Activated T-helper 1 cell treated with anti-CD3 and anti-CD28 coated beads, Interleukin-12 subunit alpha, Interleukin-12 subunit beta, Interleukin-2, Interleukin-4 antibody, amounts not matched to agents 30 ng/mL and 10 ng/mL and 1 ng/mL, durations not matched to agents 14 hours and 24 hours and 36 hours (primary cell): ENCODE measurements around the gene KRTAP10-3. TPM values are rescaled to one million over a fixed set of nuclear protein-coding genes. Genes with fewer than 3 reads are reported as not detected.

Experiments
- DNase-seq: peaks from one replicate; pipeline ENCODE4 v3.0.0; 2021; ENCODE audit warnings: low spot score
- H3K27ac Mint-ChIP-seq: one replicate; pipeline ENCODE4 v1.8.0; 2021; ENCODE audit warnings: mild to moderate bottlenecking, mixed read lengths
- H3K27me3 Mint-ChIP-seq: one replicate; pipeline ENCODE4 v1.8.0; 2022; ENCODE audit warnings: mild to moderate bottlenecking, moderate library complexity, mixed read lengths; ENCODE audit not compliant: insufficient read depth
- H3K36me3 Mint-ChIP-seq: one replicate; pipeline ENCODE4 v1.8.0; 2021; ENCODE audit warnings: low read depth, mixed read lengths
- H3K4me1 Mint-ChIP-seq: one replicate; pipeline ENCODE4 v1.8.0; 2021; ENCODE audit warnings: low read depth, mixed read lengths
- H3K4me3 Mint-ChIP-seq: one replicate; pipeline ENCODE4 v1.8.0; 2021; ENCODE audit warnings: mild to moderate bottlenecking, moderate library complexity, mixed read lengths
- H3K9me3 Mint-ChIP-seq: one replicate; pipeline ENCODE4 v1.8.0; 2021; ENCODE audit warnings: mixed read lengths
- intact Hi-C: fragments of 100-400 bp; cut with micrococcal nuclease; formaldehyde crosslinking; loops from one replicate; pipeline ENCODE4 v1.15.1; 2024
- total RNA-seq: library from RNA; stranded (reverse); gene quantifications from 2 replicates; pipeline ENCODE4 v1.2.3, GENCODE V29; 2022

KRTAP10-3 gene
- total RNA-seq, 1 donor from 2014 or later: not detected

DNA sequence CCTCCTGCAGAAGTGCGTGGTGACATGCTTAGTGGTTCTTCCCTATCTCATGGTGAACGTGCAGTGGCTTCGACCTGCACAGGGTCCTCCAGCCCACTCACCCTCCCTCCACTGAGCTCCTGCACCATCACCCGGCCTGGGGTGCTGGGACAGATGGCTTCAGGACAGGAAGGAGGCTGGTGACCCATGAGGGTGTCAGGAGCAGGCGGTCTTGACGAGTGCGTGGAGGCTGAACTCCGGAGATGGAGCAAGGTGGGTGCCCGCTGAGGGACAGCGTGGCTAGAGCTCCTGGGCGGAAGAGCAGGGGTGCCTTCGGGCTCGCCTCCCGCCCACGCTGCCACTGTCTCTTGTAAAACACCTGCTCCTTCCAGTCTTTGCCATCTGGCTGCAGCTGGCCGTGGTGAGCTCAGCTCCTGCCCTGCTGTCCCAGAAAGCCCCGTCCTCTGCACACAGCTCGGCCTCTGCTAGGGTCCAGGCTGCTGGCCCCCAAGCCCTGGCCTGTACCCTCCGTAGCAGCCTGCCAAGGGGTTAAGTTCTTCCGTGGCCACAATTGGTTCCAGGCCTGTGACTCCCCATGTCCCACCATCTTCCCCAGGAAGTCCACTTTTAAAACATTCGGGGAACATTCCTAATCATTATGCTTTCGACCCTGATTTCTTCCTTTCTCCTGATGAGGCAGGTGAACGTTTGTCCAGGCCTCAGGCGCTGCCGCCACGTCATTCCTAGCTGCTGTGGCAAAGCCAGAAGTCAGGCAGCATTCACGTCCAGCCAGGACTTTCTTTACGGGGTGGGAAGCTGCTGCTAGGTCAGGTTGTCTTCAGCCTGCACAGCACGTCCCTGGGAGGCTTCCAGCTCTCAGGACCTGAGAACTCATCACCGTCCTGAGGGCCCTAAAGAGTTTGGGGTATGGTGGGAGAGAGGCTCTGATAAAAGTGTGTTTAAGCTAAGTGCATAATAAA lies 26.7 kb downstream of the KRTAP10-3 start:
- H3K27me3 Mint-ChIP-seq: no peaks in the 10 kb centered on the region
- H3K9me3 Mint-ChIP-seq: no peaks in the 10 kb centered on the region
- H3K4me3 Mint-ChIP-seq: no peak overlapping the region
- no peaks in the 10 kb centered on the region for H3K4me1 Mint-ChIP-seq
- intact Hi-C loops: no loop called here
- H3K27ac Mint-ChIP-seq: no peak overlapping the region
- no peaks in the 10 kb centered on the region for H3K36me3 Mint-ChIP-seq
- DNase-seq: no peak

DNA sequence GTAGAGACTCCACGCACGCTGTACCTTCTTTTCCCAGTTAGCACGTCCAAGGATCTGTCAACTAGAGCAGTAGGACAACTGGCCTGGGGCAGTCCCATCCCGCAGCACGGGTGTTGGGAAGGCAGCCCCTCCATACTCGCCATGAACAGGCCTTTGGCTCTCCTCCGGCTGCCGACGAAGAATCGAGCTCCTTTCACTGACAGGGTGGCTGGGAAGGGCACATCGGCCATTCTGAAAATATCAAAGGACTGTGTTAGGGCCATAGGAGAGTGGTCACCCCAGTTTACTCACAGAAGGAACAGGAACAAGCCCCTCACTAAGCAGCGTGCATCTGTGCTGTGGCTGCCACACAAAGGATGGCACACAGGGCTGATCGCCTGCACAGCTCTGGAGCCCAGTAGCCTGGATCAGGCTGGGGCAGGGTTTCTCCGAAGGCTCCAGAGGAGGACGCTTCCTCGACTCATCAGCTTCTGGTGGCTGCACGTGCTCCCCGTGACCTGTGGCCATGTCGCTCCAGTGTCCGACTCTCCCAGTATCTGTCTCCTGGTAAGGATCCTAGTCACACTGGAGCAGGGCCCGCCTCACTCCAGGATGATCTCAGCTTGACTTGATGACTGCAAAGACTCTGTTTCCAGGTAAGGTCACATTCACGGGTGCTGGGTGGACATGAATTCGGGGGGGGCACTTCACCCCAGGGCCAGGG lies 27.5 kb downstream of the KRTAP10-3 start:
- no peaks in the 10 kb centered on the region for H3K27me3 Mint-ChIP-seq
- no peaks in the 10 kb centered on the region for H3K9me3 Mint-ChIP-seq
- no peaks in the 10 kb centered on the region for H3K36me3 Mint-ChIP-seq
- no peak overlapping the region for H3K4me3 Mint-ChIP-seq
- DNase-seq: no peak
- intact Hi-C loops: no loop called here
- no peak overlapping the region for H3K27ac Mint-ChIP-seq
- no peaks in the 10 kb centered on the region for H3K4me1 Mint-ChIP-seq

DNA sequence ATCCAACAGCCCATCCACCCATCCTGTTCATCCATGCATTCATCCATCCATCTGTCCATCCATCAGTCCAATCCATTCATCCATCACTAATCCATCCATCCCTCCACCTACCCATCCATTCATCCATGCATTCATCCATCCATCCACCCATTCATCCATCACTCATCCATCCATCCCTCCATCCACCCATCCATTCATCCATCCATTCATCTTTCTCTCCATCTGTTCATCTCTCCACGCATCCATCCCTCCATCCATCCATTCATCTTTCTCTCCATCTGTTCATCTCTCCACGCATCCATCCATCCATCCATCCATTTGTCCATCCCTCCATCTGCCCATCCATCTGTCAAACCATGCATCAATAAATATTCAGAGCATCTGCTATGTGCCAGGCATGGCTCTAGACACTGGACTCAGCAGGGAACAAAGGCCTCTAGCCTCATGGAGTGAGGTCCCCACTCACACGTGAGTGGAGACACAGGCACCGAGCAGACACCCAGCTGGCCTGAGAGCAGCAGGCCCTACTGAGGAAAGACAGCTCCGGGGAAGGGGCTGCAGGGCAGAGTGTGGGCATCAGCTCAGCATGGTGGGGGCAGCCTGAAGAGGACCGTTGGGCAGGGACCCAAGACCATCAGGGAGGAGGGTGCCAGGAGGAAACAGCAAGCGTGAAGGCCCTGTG lies 28.2 kb downstream of the KRTAP10-3 start:
- no peak for DNase-seq
- Mint-ChIP-seq H3K4me3 (no peak overlapping the region), H3K4me1 (no peaks in the 10 kb centered on the region), H3K27ac (no peak overlapping the region), H3K9me3 (no peaks in the 10 kb centered on the region), H3K36me3 (no peaks in the 10 kb centered on the region), H3K27me3 (no peaks in the 10 kb centered on the region)
- intact Hi-C loops: no loop called here

DNA sequence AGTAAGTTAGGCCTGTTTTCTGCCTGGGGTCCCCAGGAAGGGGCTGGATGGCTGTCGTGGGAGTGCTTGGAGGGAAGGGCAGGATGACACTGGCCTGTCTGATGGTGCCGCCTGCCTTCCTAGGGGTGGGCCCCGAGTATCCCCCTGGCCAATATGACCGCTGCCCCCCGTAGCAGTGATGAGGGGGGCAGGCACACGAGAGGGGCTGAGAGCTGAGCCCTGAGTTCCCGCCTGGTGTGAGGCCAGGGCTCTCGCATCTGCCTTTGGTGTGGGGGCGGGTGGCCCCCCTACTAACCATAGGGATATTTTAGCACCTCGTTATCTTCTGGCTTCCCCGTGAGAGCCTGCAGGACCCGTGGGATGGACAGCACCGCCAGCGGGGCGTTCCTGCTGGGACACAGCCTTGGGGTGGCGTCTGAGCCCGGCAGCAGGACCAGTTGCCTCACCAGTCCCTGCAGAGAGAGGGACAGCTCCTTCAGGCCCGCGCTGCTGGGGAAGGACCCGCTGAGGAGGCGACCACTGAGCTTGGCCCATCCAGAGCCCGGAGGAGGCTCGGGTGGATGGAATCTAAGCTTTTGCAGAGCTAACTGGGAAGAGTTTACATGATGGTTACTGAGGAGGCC lies 29.0 kb downstream of the KRTAP10-3 start:
- no peaks in the 10 kb centered on the region for H3K9me3 Mint-ChIP-seq
- H3K27me3 Mint-ChIP-seq: no peaks in the 10 kb centered on the region
- DNase-seq: no peak
- no peaks in the 10 kb centered on the region for H3K36me3 Mint-ChIP-seq
- no peak overlapping the region for H3K27ac Mint-ChIP-seq
- H3K4me1 Mint-ChIP-seq: no peaks in the 10 kb centered on the region
- H3K4me3 Mint-ChIP-seq: no peak overlapping the region
- intact Hi-C loops: no loop called here

DNA sequence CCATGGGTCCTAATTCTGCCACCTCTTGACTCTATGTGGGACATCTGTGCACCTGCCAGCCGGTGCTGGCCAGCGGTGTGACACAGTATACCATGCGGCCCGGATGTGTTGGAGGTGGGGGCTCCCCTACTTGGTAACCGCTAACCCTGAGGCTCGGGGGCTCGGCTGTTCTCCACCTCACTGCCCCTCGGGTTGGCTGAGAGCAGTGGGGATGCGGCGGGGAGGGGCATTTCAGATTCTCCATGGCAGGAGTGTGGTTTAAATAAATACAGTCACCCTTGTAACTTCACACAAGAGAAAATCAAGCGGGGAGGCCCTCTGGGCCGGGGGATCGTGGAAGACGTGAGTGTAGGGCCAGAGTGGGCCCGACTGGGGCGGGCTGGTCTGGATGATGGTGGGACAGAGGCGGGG lies 29.6 kb downstream of the KRTAP10-3 start:
- H3K36me3 Mint-ChIP-seq: no peaks in the 10 kb centered on the region
- no peaks in the 10 kb centered on the region for H3K27me3 Mint-ChIP-seq
- no peak overlapping the region for H3K27ac Mint-ChIP-seq

DNA sequence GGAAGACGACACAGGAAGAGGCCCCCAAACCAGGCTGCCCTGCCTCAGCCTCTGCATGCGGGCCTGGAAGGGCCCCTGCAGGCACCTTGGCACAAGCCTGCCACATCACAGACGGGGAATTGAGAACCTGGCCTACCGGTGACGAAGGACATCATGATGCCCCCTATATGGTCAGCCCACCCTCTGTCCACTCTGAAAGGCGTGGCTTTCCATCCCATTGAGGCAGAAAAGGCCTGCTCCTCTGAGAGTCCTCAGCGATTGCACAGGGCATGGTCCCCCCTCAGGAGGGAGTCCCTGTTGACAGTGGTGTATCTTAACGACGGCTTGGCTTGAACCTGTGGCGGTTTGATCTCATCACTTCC lies 30.0 kb downstream of the KRTAP10-3 start:
- Mint-ChIP-seq H3K9me3 (no peaks in the 10 kb centered on the region), H3K4me3 (no peak overlapping the region), H3K4me1 (no peaks in the 10 kb centered on the region), H3K27ac (no peak overlapping the region), H3K27me3 (no peaks in the 10 kb centered on the region), H3K36me3 (no peaks in the 10 kb centered on the region)
- intact Hi-C loops: no loop called here
- no peak for DNase-seq

More for the DNA sequence above, 29.6 kb downstream of the KRTAP10-3 start:
- intact Hi-C loops: no loop called here
- no peaks in the 10 kb centered on the region for H3K4me1 Mint-ChIP-seq
- no peak for DNase-seq
- H3K9me3 Mint-ChIP-seq: no peaks in the 10 kb centered on the region
- no peak overlapping the region for H3K4me3 Mint-ChIP-seq

DNA sequence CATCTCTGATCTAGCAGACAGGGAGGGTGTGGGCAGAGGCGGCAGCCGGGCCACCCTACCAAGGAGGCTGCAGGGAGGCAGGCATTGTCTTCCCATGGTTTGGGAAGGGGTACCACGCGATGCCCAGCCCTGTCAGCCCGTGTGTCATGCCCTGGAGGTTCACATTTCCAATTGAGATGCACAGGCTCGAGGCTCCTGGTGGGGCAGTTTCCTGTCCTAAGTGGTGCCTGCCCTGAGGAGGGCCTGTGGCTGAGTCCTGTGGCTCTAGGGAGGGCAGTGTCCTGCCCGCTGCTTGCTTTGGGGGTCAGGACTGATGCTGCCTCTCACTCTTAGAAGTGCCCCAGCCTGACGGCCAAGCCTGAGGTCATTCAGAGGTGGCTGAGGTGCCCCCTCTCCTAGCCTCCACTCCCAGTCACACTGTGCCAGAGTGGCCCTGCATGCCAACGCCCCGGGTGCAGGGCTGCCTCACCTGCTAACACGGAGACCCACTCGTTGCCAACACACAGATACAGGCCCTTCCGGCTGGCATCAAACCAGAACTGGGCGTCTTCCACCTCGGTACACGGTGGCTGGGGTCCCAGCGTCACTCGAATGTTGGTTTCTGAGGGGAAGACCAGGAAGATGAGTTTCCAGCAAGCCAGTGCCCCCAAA lies 30.5 kb downstream of the KRTAP10-3 start:
- H3K27ac Mint-ChIP-seq: no peak overlapping the region
- H3K27me3 Mint-ChIP-seq: no peaks in the 10 kb centered on the region
- H3K4me1 Mint-ChIP-seq: no peaks in the 10 kb centered on the region
- no peaks in the 10 kb centered on the region for H3K36me3 Mint-ChIP-seq
- no peaks in the 10 kb centered on the region for H3K9me3 Mint-ChIP-seq
- H3K4me3 Mint-ChIP-seq: no peak overlapping the region
- DNase-seq: no peak
- intact Hi-C loops: no loop called here

DNA sequence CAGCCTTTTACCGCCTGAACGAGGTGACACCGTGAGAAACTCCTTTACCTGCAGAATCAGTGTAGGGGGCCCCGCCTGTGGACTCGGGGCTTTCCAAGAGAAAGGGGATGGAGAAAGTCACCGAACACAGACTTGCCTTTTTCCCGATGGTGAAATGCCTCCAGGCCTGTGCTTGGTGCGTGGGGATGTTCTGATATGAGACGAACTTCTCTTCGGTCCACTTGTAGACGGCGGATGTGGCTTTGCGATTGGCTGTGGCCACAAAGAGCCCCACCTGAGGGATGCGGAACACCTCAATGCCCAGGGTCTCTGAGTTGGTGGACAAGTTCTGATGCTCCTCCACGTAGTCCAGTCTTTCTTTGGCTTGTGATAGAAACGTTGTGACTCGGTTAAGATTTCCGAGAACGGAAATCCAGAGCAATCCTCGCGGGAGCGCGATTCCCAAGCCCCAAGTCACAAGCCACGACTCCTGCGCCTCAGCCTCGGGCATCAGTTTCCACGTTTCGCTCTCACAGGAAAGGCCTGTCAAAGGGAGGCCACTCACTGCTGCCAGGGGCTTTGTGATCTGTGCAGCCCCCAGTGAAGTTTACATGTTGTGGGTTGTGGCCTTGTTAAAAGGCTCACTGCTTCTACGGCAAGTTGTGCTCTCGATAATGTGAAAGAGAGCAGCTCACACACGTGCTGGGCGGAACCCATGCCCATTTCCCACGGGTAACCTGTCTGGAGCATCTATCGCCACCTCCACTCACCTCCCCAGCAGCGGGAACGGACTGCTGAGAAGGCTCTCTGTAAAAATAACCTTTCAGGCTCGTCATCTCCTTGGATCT lies 31.2 kb downstream of the KRTAP10-3 start:
- Mint-ChIP-seq H3K4me1 (no peaks in the 10 kb centered on the region), H3K36me3 (no peaks in the 10 kb centered on the region), H3K27ac (no peak overlapping the region), H3K9me3 (no peaks in the 10 kb centered on the region), H3K4me3 (no peak overlapping the region), H3K27me3 (no peaks in the 10 kb centered on the region)
- intact Hi-C loops: no loop called here
- DNase-seq: no peak

DNA sequence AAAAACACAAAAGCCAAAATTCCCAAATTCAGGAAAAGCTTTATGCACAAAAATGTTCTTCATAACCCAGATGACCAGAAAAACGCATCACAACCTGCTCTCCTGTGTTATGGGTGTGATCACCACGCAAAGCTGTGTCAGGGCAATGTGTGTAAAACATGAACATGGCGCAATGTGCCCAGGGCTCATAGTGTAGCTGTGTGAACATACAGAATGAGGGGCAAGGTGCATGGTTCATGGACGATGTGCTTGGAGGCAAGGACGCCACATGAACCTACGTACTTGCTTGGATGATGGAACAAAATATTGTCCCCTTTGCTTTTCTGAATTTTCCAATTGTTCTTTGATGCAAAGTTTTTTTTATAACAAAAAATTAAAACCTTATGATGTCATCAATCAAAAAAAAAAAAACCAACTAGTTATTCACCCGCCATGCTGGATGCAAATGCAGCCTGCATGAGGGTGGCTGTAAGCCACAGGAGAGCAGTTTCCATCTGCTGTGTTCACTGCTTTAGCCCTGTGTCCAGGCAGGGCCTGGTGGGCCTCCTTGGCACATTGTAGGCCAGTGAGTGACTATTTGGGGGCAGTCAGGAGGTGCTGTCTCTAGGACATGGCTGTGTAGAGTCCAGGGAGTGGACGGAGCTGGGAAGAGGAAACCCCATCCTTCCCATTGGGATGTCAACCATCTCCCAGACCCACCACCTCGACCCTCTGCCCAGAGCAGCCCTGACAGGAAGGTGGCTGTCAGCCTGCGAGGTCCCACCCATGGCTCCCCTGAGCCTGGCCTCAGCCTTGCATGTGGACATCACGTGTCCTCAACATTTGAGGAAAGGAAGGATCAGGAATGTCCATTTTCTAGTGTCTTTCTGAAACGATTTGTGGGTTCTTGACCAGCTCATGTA lies 32.2 kb downstream of the KRTAP10-3 start:
- Mint-ChIP-seq H3K27ac (no peak overlapping the region), H3K4me1 (no peaks in the 10 kb centered on the region), H3K36me3 (no peaks in the 10 kb centered on the region), H3K9me3 (no peaks in the 10 kb centered on the region), H3K27me3 (no peaks in the 10 kb centered on the region), H3K4me3 (no peak overlapping the region)
- DNase-seq: no peak
- intact Hi-C loops: no loop called here

DNA sequence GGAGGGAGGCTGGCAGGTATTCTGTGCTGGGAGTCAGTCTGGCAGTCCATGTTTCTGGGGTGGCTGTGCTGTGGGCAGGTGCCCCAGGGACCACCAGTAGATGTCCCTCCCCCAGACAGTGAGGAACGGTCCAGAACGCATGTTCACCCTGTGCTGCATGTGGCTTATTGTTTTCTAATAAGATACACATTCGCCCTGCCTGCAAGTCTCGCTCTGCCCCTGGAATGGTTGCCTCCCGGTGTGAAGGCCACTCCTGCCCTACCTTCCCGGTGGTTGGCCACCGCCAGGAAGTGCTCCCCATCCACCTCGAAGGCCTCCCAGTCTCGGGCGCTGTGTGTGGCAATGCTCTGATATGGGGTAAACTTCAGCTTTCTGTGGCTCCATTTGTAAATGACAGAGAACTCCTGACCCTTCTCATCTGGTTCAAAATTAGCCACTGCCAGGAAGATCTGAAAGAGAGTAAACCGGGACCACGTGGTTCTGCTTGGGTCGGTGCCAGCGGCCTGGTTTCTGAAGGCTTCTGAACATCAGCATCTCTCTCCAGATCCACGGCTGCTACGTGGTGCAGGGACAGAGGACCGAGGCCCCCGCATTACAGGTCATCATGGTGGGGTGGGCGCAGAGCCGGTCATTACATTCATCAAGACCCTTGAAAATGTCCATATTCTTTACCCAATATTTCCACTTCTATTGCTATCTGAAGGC lies 33.1 kb downstream of the KRTAP10-3 start:
- H3K27me3 Mint-ChIP-seq: no peaks in the 10 kb centered on the region
- H3K9me3 Mint-ChIP-seq: no peaks in the 10 kb centered on the region
- H3K4me1 Mint-ChIP-seq: no peaks in the 10 kb centered on the region
- no peak overlapping the region for H3K4me3 Mint-ChIP-seq
- intact Hi-C loops: no loop called here
- no peak overlapping the region for H3K27ac Mint-ChIP-seq
- DNase-seq: no peak
- H3K36me3 Mint-ChIP-seq: no peaks in the 10 kb centered on the region
